Liver (tissue), 3 donors: ENCODE data around the gene RAB4A.
A peak's percentile ranks its signal among the peaks of the same experiment; 100 is the strongest.

Source experiments
- CTCF ChIP-seq: fragments of 150-350 bp; IDR thresholded peaks from 2 replicates; pipeline ENCODE4 v1.5.1; 2017; ENCODE audit warnings: improper control_type of control experiment, low read depth, low read length; ENCODE audit not compliant: missing input control
- EGR1 ChIP-seq, 2 donors: IDR thresholded peaks; 2 replicates each; pipeline ENCODE4 v1.6.1; 2016 to 2018; ENCODE audit warnings: antibody characterized with exemption in 2 of 2, low read depth in 2 of 2
- MAX ChIP-seq: IDR thresholded peaks from 2 replicates; pipeline ENCODE4 v1.6.1; 2016; ENCODE audit warnings: antibody characterized with exemption
- SP1 ChIP-seq: IDR thresholded peaks from 2 replicates; pipeline ENCODE4 v1.6.1; 2018; ENCODE audit warnings: antibody characterized with exemption, mild to moderate bottlenecking
- YY1 ChIP-seq: IDR thresholded peaks from 2 replicates; pipeline ENCODE4 v1.6.1; 2016; ENCODE audit warnings: antibody characterized with exemption, mild to moderate bottlenecking
- TF ChIP-seq, protein P1 (sequence below): IDR thresholded peaks from 2 replicates; pipeline ENCODE4 v1.6.1; 2016; ENCODE audit warnings: antibody characterized with exemption, mild to moderate bottlenecking
- donor health status: healthy.
- donor health status: healthy.

GRCh38 chr1:229323885-229324553 is 53.1 kb downstream of the RAB4A start:
- TF ChIP-seq YY1: peak; percentile 80
- peak; percentile 2 for TF ChIP-seq MAX
- TF ChIP-seq CTCF: no peak
- no peak for TF ChIP-seq EGR1 (IDR thresholded peaks at IDR 0.05; ENCODE audit: low read depth in 2 of 2)
- TF ChIP-seq, protein P1, sequence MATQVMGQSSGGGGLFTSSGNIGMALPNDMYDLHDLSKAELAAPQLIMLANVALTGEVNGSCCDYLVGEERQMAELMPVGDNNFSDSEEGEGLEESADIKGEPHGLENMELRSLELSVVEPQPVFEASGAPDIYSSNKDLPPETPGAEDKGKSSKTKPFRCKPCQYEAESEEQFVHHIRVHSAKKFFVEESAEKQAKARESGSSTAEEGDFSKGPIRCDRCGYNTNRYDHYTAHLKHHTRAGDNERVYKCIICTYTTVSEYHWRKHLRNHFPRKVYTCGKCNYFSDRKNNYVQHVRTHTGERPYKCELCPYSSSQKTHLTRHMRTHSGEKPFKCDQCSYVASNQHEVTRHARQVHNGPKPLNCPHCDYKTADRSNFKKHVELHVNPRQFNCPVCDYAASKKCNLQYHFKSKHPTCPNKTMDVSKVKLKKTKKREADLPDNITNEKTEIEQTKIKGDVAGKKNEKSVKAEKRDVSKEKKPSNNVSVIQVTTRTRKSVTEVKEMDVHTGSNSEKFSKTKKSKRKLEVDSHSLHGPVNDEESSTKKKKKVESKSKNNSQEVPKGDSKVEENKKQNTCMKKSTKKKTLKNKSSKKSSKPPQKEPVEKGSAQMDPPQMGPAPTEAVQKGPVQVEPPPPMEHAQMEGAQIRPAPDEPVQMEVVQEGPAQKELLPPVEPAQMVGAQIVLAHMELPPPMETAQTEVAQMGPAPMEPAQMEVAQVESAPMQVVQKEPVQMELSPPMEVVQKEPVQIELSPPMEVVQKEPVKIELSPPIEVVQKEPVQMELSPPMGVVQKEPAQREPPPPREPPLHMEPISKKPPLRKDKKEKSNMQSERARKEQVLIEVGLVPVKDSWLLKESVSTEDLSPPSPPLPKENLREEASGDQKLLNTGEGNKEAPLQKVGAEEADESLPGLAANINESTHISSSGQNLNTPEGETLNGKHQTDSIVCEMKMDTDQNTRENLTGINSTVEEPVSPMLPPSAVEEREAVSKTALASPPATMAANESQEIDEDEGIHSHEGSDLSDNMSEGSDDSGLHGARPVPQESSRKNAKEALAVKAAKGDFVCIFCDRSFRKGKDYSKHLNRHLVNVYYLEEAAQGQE: no peak
- TF ChIP-seq SP1: peak; percentile 42
